ENCODE measurements around the gene TENT4B. TPM values are rescaled to one million over a fixed set of nuclear protein-coding genes. Genes with fewer than 3 reads are reported as not detected.
A peak's percentile ranks its signal among the peaks of the same experiment; 100 is the strongest.

TENT4B gene
- total RNA-seq, 1 donor from 2014 or later: 8.4 TPM

DNA sequence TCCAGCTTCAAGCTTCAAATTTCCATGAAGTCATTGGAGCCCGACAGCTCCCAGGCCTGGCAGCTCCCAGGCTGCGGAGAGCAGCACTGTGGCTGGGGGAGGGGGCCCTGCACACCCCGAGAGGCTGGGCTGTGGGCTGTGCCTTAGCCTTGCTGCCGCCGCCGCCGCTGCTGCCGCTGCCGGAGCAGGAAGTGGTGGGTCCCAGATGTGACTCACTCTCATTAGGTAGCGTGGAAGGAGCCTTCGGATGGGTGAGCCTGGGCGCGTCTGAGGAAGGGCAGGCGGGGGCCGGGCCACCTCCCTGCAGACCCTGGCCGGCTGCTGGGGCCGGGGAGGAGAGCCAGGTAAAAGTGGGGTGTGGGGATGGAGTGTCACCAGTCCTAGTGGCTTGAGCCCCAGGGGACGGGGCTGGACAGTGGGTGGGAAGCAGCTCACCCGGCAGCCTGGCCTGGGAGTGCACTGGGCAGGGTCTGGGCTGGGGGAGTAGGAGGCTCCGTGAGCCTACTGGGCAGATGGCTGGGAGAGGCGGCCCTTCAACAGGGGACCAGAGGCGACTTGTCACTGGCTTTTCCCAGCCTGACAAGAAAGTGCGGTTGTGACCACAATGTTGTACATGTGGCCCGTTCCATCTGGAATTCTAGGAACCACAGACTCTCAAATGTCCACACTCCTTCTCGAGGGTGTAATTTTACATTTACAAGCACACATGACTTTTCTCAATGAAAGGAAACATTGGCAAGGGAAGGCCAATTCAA, 113.4 kb downstream of the TENT4B start, which contains the start of gene ADCY7:
Gene ADCY7 (plus strand): TSS at position 215 of the 755 bp plus-strand sequence. CDS start 21,629 bp downstream, outside the sequence.
- Mint-ChIP-seq H3K36me3 (ENCODE audit: low read depth) (no peaks in the 10 kb centered on the region), H3K27me3 (ENCODE audit: low read depth) (peaks cover 3% of the 10 kb centered on the region), H3K27ac (ENCODE audit: unreplicated experiment) (peak within 1 kb of the TSS; percentile 80), H3K9me3 (ENCODE audit: low read depth) (peaks cover 2% of the 10 kb centered on the region), H3K4me1 (ENCODE audit: low read depth) (peaks cover 23% of the 10 kb centered on the region), H3K4me3 (ENCODE audit: unreplicated experiment) (peak within 1 kb of the TSS; percentile 66)
- TF ChIP-seq, protein P1, sequence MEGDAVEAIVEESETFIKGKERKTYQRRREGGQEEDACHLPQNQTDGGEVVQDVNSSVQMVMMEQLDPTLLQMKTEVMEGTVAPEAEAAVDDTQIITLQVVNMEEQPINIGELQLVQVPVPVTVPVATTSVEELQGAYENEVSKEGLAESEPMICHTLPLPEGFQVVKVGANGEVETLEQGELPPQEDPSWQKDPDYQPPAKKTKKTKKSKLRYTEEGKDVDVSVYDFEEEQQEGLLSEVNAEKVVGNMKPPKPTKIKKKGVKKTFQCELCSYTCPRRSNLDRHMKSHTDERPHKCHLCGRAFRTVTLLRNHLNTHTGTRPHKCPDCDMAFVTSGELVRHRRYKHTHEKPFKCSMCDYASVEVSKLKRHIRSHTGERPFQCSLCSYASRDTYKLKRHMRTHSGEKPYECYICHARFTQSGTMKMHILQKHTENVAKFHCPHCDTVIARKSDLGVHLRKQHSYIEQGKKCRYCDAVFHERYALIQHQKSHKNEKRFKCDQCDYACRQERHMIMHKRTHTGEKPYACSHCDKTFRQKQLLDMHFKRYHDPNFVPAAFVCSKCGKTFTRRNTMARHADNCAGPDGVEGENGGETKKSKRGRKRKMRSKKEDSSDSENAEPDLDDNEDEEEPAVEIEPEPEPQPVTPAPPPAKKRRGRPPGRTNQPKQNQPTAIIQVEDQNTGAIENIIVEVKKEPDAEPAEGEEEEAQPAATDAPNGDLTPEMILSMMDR (IDR thresholded peaks at IDR 0.05): no peak
- peak; percentile 86 for DNase-seq (ENCODE audit: low spot score)

DNA sequence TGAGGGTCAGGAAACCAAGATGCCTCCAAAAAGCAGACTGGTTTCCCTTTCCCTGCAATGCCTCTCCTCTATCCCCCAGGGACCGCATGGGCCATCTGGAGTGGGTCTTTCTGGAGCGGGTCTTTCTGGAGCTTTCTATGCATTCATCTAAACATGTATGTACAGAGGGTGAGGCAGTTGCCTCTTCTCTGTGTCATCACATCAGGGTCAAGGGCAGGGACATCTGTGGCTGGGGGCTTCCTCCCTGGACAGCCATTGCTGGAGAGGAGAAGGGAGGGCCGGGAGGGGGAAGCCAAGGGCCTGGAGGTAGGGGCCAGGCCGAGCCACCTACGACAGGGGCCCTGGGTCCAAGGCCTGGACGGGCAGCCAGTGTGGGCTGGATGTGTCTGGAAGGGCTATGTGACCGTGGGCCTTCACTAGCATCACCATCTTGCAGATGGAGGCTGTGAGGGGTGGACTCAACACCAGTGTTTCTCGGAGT, 114.1 kb downstream of the TENT4B start:
- H3K27ac Mint-ChIP-seq (ENCODE audit: unreplicated experiment): peak overlapping the region; percentile 80
- H3K36me3 Mint-ChIP-seq (ENCODE audit: low read depth): no peaks in the 10 kb centered on the region
- peaks cover 23% of the 10 kb centered on the region for H3K4me1 Mint-ChIP-seq (ENCODE audit: low read depth)
- peak; percentile 67 for DNase-seq (ENCODE audit: low spot score)
- peaks cover 2% of the 10 kb centered on the region for H3K9me3 Mint-ChIP-seq (ENCODE audit: low read depth)
- peak overlapping the region; percentile 66 for H3K4me3 Mint-ChIP-seq (ENCODE audit: unreplicated experiment)
- TF ChIP-seq, protein P1 (IDR thresholded peaks at IDR 0.05): no peak
- peaks cover 3% of the 10 kb centered on the region for H3K27me3 Mint-ChIP-seq (ENCODE audit: low read depth)

DNA sequence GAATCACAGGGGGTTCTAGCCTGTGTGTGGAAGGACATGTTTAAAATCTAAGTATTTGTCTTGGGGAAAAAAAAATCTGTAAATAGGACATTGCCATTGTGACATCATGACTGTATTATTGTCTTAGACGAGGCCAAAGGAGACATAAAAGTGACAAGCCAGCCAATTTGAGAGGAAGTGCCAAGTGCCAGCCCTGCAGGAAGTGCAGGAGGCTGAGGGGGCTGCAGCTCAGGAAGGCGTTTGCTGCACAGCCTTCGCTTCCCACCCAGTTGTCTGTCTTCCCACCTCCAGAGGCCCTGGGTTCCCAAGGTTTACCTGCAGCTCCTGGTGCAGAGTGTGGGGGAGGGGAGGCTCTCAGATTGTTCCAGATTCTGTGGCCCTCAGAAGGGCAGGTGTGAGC, 114.5 kb downstream of the TENT4B start:
- Mint-ChIP-seq H3K4me1 (ENCODE audit: low read depth) (peaks cover 23% of the 10 kb centered on the region), H3K9me3 (ENCODE audit: low read depth) (peaks cover 2% of the 10 kb centered on the region), H3K27me3 (ENCODE audit: low read depth) (peaks cover 3% of the 10 kb centered on the region), H3K36me3 (ENCODE audit: low read depth) (no peaks in the 10 kb centered on the region), H3K27ac (ENCODE audit: unreplicated experiment) (no peak overlapping the region), H3K4me3 (ENCODE audit: unreplicated experiment) (no peak overlapping the region)
- TF ChIP-seq, protein P1 (IDR thresholded peaks at IDR 0.05): no peak
- DNase-seq (ENCODE audit: low spot score): peak; percentile 50

DNA sequence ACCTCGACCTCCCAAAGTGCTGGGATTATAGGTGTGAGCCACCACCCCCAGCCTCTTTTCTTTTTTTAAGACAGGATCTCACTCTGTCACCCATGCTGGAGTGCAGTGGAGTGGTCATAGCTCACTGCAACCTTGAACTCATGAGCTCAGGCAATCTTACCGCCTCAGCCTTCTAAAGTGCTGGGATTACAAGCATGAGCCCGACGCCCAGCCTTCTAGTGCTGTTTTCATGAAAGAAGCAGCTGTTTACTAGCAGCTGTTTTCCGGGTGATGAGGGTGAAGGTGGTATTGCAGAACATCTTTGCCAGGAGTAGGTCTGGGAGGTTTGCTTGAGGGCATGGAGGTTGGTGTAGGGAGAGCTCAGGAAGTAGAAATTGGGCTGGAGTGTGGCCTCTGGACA, 115.2 kb downstream of the TENT4B start:
- Mint-ChIP-seq H3K27me3 (ENCODE audit: low read depth) (no peaks in the 10 kb centered on the region), H3K4me1 (ENCODE audit: low read depth) (peaks cover 23% of the 10 kb centered on the region), H3K9me3 (ENCODE audit: low read depth) (peaks cover 2% of the 10 kb centered on the region), H3K4me3 (ENCODE audit: unreplicated experiment) (no peak overlapping the region), H3K27ac (ENCODE audit: unreplicated experiment) (no peak overlapping the region), H3K36me3 (ENCODE audit: low read depth) (no peaks in the 10 kb centered on the region)
- no peak for DNase-seq (ENCODE audit: low spot score)
- TF ChIP-seq, protein P1 (IDR thresholded peaks at IDR 0.05): no peak

DNA sequence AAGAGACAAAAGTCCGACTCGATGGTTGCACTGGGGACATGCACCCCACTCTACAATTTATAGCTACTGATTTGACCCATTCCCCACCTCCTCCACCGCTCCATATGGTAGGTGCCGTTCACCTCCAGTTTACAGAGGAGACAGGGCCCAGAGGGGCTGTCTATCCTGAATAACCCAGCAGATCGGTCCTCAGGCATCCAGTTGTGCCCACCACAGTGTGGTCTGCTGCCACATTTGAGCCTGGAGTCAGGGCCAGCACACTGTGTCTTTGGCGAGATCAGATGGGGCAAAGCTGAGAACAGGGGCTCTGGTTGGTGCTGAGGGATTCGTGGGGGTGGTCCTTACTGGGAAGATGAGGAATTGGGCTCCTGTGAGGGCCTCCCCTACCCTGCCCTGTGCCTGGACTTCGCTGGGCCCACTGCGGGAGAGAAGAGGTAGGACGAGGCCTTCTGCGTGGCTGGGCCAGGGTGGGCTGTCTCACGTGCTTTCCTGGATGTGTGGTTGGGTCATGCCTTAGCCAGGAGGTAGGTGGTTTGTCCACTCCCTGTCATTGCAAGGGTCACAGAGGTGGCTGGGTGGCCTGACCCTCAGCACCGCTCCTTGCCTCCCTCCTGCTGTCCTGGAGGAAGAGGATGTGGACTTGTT, 116.1 kb downstream of the TENT4B start:
- DNase-seq (ENCODE audit: low spot score): peak; percentile 77
- TF ChIP-seq, protein P1 (IDR thresholded peaks at IDR 0.05): no peak
- no peaks in the 10 kb centered on the region for H3K36me3 Mint-ChIP-seq (ENCODE audit: low read depth)
- H3K9me3 Mint-ChIP-seq (ENCODE audit: low read depth): peaks cover 2% of the 10 kb centered on the region
- H3K27me3 Mint-ChIP-seq (ENCODE audit: low read depth): no peaks in the 10 kb centered on the region
- no peak overlapping the region for H3K27ac Mint-ChIP-seq (ENCODE audit: unreplicated experiment)
- no peak overlapping the region for H3K4me3 Mint-ChIP-seq (ENCODE audit: unreplicated experiment)
- H3K4me1 Mint-ChIP-seq (ENCODE audit: low read depth): peaks cover 23% of the 10 kb centered on the region

Measured in chondrocyte (in vitro differentiated cells).